Progenitor cell of endocrine pancreas (in vitro differentiated cells): ENCODE data around the gene TRAPPC10. TPM values are rescaled to one million over a fixed set of nuclear protein-coding genes. Genes with fewer than 3 reads are reported as not detected.

Experiments used
- DNase-seq: peaks from one replicate; pipeline ENCODE4 v3.0.0; 2021; ENCODE audit warnings: low spot score; ENCODE audit not compliant: unreplicated experiment
- H3K27ac Mint-ChIP-seq: 2 replicates; pipeline ENCODE4 v1.8.0; 2021; ENCODE audit warnings: mild to moderate bottlenecking, moderate library complexity, mixed read lengths
- H3K27me3 Mint-ChIP-seq: 2 replicates; pipeline ENCODE4 v1.8.0; 2021; ENCODE audit warnings: mixed read lengths
- H3K36me3 Mint-ChIP-seq: 2 replicates; pipeline ENCODE4 v1.8.0; 2022; ENCODE audit warnings: mixed read lengths; ENCODE audit not compliant: insufficient read depth
- H3K4me1 Mint-ChIP-seq: 2 replicates; pipeline ENCODE4 v1.8.0; 2021; ENCODE audit warnings: low read depth, mixed read lengths
- H3K4me3 Mint-ChIP-seq: 2 replicates; pipeline ENCODE4 v1.8.0; 2021; ENCODE audit warnings: low read depth, mild to moderate bottlenecking, moderate library complexity, mixed read lengths
- H3K9me3 Mint-ChIP-seq: 2 replicates; pipeline ENCODE4 v1.8.0; 2021; ENCODE audit warnings: low read depth, mixed read lengths
- total RNA-seq: library from RNA; stranded (reverse); gene quantifications from 2 replicates; pipeline ENCODE4 v1.2.1, GENCODE V29; 2021
- TF ChIP-seq, protein P1 (sequence below): fragments of 200-600 bp; sonication (generic); IDR thresholded peaks from one replicate; pipeline ENCODE4 v1.5.0; 2021; ENCODE audit warnings: antibody characterized with exemption, mild to moderate bottlenecking; ENCODE audit not compliant: unreplicated experiment

The TRAPPC10 gene
- total RNA-seq, 1 donor from 2014 or later: 42.7 TPM

DNA sequence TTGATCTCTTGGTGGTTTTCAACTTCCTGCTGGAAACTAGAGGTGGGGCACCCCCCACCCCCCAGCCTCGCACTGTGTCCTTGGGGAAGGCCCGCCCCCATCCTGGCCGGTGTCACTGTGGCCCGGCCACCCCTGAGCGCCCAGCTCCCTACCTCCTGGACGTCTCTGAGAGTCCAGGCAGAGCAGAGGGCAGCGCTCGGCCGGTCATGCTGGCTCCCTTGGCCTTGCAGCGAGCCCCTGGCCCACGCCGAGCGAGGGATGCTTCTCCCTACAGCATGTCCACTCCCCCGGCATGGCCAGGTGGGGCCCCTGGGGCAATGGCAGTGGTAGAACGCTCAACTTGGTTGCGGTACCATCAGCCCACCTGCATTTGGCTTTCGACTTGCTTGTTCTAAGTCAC, 28.7 kb upstream of the TRAPPC10 start:
- no peaks in the 10 kb centered on the region for H3K4me1 Mint-ChIP-seq
- TF ChIP-seq, protein P1, sequence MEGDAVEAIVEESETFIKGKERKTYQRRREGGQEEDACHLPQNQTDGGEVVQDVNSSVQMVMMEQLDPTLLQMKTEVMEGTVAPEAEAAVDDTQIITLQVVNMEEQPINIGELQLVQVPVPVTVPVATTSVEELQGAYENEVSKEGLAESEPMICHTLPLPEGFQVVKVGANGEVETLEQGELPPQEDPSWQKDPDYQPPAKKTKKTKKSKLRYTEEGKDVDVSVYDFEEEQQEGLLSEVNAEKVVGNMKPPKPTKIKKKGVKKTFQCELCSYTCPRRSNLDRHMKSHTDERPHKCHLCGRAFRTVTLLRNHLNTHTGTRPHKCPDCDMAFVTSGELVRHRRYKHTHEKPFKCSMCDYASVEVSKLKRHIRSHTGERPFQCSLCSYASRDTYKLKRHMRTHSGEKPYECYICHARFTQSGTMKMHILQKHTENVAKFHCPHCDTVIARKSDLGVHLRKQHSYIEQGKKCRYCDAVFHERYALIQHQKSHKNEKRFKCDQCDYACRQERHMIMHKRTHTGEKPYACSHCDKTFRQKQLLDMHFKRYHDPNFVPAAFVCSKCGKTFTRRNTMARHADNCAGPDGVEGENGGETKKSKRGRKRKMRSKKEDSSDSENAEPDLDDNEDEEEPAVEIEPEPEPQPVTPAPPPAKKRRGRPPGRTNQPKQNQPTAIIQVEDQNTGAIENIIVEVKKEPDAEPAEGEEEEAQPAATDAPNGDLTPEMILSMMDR: no peak
- H3K36me3 Mint-ChIP-seq: peaks cover 6% of the 10 kb centered on the region
- no peak overlapping the region for H3K4me3 Mint-ChIP-seq
- H3K27me3 Mint-ChIP-seq: no peaks in the 10 kb centered on the region
- H3K9me3 Mint-ChIP-seq: no peaks in the 10 kb centered on the region
- no peak overlapping the region for H3K27ac Mint-ChIP-seq
- DNase-seq: no peak

DNA sequence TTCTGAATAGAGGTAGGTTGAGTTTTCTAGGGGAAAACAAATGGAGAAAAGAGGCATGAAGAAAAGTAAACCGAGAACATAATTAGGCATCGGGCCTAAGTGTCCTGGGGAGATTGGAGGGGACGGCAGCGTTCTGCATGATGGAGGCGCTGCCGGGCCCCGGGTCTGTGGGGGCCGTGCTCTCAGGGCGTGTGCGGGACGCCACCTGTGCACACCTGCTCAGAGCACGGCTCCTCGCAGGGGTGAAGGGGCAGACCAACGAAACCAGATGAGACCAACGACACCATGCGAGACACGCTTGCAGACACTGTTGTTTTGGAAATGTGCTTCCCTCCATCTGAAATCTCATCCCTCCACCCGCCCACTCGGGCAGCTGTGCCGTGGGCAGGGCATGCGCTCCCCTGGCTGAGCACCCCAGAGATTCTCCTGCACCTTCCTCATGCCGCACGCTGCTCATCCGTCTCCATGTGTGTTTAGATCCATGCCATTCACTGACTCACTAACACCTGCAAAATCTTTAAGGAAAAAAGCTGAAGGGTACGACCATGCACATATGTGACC, 28.2 kb upstream of the TRAPPC10 start:
- Mint-ChIP-seq H3K4me3 (no peak overlapping the region), H3K9me3 (no peaks in the 10 kb centered on the region), H3K27ac (no peak overlapping the region), H3K36me3 (peaks cover 6% of the 10 kb centered on the region), H3K27me3 (no peaks in the 10 kb centered on the region), H3K4me1 (no peaks in the 10 kb centered on the region)
- DNase-seq: no peak
- TF ChIP-seq, protein P1: no peak

DNA sequence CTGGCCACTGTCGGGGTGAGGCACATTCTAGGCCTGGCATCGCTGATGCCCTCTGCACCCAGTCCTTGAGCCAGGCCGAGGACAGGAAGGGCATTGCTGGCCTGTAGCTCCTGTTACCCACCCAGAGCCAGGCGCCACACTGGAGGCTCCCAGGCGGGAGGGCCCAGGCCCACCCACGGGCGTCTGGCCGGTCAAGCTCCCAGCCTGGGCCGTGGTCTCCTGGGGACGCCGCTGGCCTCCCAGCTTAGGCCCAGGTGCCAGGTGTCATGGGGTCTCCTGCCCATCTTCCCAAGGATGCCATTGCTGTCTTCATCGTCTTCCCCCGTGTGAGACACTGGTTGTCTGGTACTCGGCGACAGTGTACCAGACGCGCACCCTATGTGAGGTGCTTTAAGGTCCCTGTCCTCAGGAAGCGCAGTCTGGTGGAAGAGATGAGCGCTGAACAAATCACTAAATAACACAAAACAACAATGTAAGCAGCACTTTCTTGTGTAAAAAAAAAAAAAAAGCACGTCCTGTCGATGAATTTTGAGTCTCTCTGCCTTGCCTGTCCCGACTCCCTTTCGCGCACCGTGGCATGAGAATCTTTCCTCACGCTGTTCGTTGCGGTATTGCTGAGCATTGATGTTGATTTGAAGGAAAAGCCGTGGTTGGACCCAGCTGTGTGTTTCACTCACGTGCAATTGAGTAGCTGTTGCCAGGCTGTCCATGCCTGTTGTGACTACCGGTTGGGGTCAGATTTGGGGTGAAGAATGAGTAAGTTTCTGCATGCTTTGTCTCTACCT, 27.0 kb upstream of the TRAPPC10 start:
- H3K4me3 Mint-ChIP-seq: no peak overlapping the region

DNA sequence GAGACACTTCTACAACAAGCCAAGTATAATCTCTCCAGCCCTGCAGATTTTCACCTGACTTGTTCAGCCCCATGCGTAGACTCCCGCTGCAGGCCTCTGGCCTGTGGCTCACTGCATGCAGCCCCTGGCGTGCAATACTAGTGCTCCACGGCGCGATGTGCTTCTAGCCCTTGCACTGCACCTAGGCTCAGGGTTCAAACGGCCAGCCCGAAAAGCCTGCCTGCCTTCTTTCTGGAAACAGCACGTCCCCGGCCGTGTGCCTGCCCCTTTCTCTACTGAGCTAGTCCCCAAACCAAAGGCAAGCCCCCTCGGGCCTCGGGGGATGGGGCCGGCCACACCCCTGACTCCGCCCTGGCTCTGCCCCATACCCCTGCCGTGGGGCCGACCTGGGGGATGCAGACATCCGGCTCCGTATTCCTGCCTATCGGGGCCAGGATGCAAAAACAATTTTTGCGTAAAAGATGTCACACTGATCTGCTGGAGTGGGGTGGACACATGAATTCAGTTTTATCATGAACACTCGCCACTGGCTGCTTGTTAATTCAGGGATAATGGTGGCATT, 26.3 kb upstream of the TRAPPC10 start:
- Mint-ChIP-seq H3K4me3 (no peak overlapping the region), H3K27me3 (no peaks in the 10 kb centered on the region), H3K36me3 (peaks cover 6% of the 10 kb centered on the region), H3K4me1 (no peaks in the 10 kb centered on the region), H3K27ac (no peak overlapping the region), H3K9me3 (no peaks in the 10 kb centered on the region)
- DNase-seq: no peak
- TF ChIP-seq, protein P1: no peak

More for the DNA sequence above, 27.0 kb upstream of the TRAPPC10 start:
- H3K27ac Mint-ChIP-seq: no peak overlapping the region
- H3K9me3 Mint-ChIP-seq: no peaks in the 10 kb centered on the region
- DNase-seq: no peak
- H3K36me3 Mint-ChIP-seq: peaks cover 6% of the 10 kb centered on the region
- H3K27me3 Mint-ChIP-seq: no peaks in the 10 kb centered on the region
- TF ChIP-seq, protein P1: no peak
- H3K4me1 Mint-ChIP-seq: no peaks in the 10 kb centered on the region

DNA sequence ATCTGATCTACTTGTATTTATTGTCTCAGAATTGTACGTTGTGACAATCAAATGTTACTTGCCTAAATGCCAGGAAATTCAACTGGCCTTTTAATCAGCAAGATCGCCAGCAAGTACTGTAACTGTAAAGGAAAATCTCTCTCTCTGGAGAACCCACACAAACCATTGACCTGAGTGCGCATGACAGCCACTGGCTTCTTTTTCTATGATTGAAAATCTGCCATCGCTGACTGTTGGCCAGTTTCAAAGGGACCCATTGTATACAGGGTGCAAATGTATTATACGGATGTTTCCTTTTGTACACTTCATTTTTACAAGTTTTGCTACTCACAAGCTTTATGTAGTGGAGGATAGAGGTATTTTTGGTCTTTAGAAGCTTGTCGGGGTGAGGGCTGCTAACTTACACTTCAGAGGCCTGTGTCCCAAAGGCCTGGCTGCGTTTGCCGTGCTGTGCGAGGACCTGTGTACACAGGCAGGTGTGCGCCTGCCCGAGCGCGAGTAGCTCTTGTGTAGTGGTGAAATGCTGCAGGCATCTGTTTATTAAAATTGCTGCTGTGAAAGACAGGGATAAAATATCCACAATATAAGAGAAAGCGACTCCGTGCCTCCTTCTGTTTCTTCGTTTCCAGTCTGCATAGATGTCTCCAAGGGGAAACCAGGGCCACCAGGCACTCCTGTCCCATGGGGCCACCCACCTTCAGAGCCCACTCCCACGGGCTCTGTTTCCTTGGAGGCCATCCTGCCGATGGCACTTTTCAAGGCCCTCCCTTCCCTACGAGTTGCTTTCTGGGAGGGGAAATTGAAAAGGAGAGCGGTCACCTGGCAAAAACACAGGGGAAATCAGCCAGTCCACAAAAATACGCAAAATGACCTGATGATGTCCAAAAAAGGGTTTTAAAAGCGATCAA, 25.3 kb upstream of the TRAPPC10 start:
- Mint-ChIP-seq H3K4me3 (no peak overlapping the region), H3K27me3 (no peaks in the 10 kb centered on the region), H3K36me3 (peaks cover 6% of the 10 kb centered on the region), H3K27ac (no peak overlapping the region), H3K4me1 (no peaks in the 10 kb centered on the region), H3K9me3 (no peaks in the 10 kb centered on the region)
- no peak for DNase-seq
- TF ChIP-seq, protein P1: no peak
